B cell (primary cell): ENCODE measurements around the gene IMMP2L. TPM values are rescaled to one million over a fixed set of nuclear protein-coding genes. Genes with fewer than 3 reads are reported as not detected.

Experiments used
- ATAC-seq: fragments of 200-7000 bp; cut with Tn5 transposase; one replicate; pipeline ENCODE4 v1.10.0; 2021; ENCODE audit warnings: low read depth, mild to moderate bottlenecking, moderate number of reproducible peaks, moderate library complexity
- CTCF ChIA-PET: fragments of 350-600 bp; sonication (Branson Sonifier 250); formaldehyde crosslinking; loops from one replicate; lab custom pipeline; 2021; ENCODE audit warnings: antibody characterized with exemption, inconsistent platforms; lab: Charles Lee
- POLR2A ChIA-PET: fragments of 350-600 bp; sonication (Branson Sonifier 250); formaldehyde crosslinking; loops from one replicate; lab custom pipeline; 2021; ENCODE audit warnings: antibody characterized with exemption; lab: Charles Lee
- DNase-seq: peaks from one replicate; pipeline ENCODE4 v3.0.0; 2013
- H2AFZ ChIP-seq: 2 replicates; pipeline ENCODE4 v1.6.1; 2012; ENCODE audit warnings: mild to moderate bottlenecking, low read depth, low read length; ENCODE audit not compliant: insufficient read depth, poor library complexity, severe bottlenecking
- H3K27ac ChIP-seq, 2 donors: 1 replicate in 1 of 2; 2 replicates in 1 of 2; pipeline ENCODE4 v1.5.1; 2012 to 2013; ENCODE audit warnings: low read length in 2 of 2, mild to moderate bottlenecking in 2 of 2, moderate library complexity in 1 of 2
- H3K27me3 ChIP-seq, 4 experiments: fragments of 200-600 bp in 1 of 4; sonication (generic) in 1 of 4; replicated peaks in 1 of 4; 1 replicate in 2 of 4; 2 replicates in 2 of 4; pipeline versions ENCODE4 v1.6.1 to v1.7.0; 2013 to 2016; ENCODE audit warnings: low read length in 3 of 4, mild to moderate bottlenecking in 2 of 4, mixed read lengths in 1 of 4, moderate library complexity in 1 of 4; ENCODE audit not compliant: insufficient read depth in 4 of 4, control insufficient read depth in 3 of 4; ENCODE audit errors: control extremely low read depth in 1 of 4
- H3K36me3 ChIP-seq, 2 experiments: replicated peaks in 1 of 2; 1 replicate in 1 of 2; 2 replicates in 1 of 2; pipeline versions ENCODE4 v1.6.1 to v1.7.1; 2013; ENCODE audit warnings: low read length in 1 of 2; ENCODE audit not compliant: insufficient read depth in 2 of 2, control insufficient read depth in 1 of 2; ENCODE audit errors: control extremely low read depth in 1 of 2, extremely low read depth in 1 of 2
- H3K4me1 ChIP-seq, 2 donors: fragments of 200-600 bp in 1 of 2; sonication (generic) in 1 of 2; 1 replicate in 1 of 2; 2 replicates in 1 of 2; pipeline versions ENCODE4 v1.5.1 to v1.6.1; 2013 to 2017; ENCODE audit warnings: low read length in 2 of 2; ENCODE audit not compliant: control insufficient read depth in 2 of 2, insufficient read depth in 2 of 2
- H3K4me2 ChIP-seq: replicated peaks from 2 replicates; pipeline ENCODE3; 2012; ENCODE audit warnings: mild to moderate bottlenecking, low read depth, low read length; ENCODE audit not compliant: poor library complexity, severe bottlenecking
- H3K4me3 ChIP-seq, 5 experiments: fragments of 200-600 bp in 1 of 5; sonication (generic) in 1 of 5; 1 replicate in 3 of 5; 2 replicates in 2 of 5; pipeline versions ENCODE4 v1.5.1 to v1.7.0; 2011 to 2016; ENCODE audit warnings: low read length in 4 of 5, mild to moderate bottlenecking in 4 of 5, low read depth in 2 of 5, control low read depth in 1 of 5, moderate library complexity in 1 of 5; ENCODE audit not compliant: insufficient read depth in 1 of 5; ENCODE audit errors: control extremely low read depth in 1 of 5, extremely low read depth in 1 of 5
- H3K79me2 ChIP-seq: fragments of 200-600 bp; sonication (generic); one replicate; pipeline ENCODE4 v1.6.0; 2016; ENCODE audit warnings: low read length; ENCODE audit not compliant: control insufficient read depth, insufficient read depth
- H3K9ac ChIP-seq: fragments of 200-600 bp; sonication (generic); 2 replicates; pipeline ENCODE4 v1.6.1; 2017; ENCODE audit warnings: mild to moderate bottlenecking, low read length, moderate library complexity
- H3K9me3 ChIP-seq, 3 donors: one replicate each; pipeline versions ENCODE4 v1.6.1 to v1.7.1; 2013; ENCODE audit warnings: low read length in 2 of 3; ENCODE audit not compliant: control insufficient read depth in 2 of 3, insufficient read depth in 1 of 3; ENCODE audit errors: control extremely low read depth in 1 of 3
- H4K20me1 ChIP-seq: 2 replicates; pipeline ENCODE4 v1.6.0; 2012; ENCODE audit warnings: mild to moderate bottlenecking, low read length; ENCODE audit not compliant: insufficient read depth, control insufficient read depth, poor library complexity, severe bottlenecking
- H3K27ac Mint-ChIP-seq: one replicate; pipeline ENCODE4 v1.8.0; 2021; ENCODE audit warnings: mixed read lengths
- H3K27me3 Mint-ChIP-seq: one replicate; pipeline ENCODE4 v1.8.0; 2021; ENCODE audit warnings: mixed read lengths
- H3K4me1 Mint-ChIP-seq: one replicate; pipeline ENCODE4 v1.8.0; 2021; ENCODE audit warnings: mixed read lengths
- H3K4me3 Mint-ChIP-seq: one replicate; pipeline ENCODE4 v1.8.0; 2021; ENCODE audit warnings: mixed read lengths
- H3K9me3 Mint-ChIP-seq: one replicate; pipeline ENCODE4 v1.8.0; 2022; ENCODE audit warnings: mixed read lengths; ENCODE audit not compliant: insufficient read depth
- EZH2 ChIP-seq: IDR thresholded peaks from 2 replicates; pipeline ENCODE4 v1.6.1; 2012; ENCODE audit warnings: borderline replicate concordance, low read depth, mild to moderate bottlenecking, moderate library complexity, low read length; ENCODE audit not compliant: insufficient read depth, poor library complexity, severe bottlenecking
- WGBS: methylation state at CpG from one replicate; pipeline ENCODE4 v1.1.5; 2013; ENCODE audit warnings: missing lambda C conversion rate; ENCODE audit not compliant: insufficient coverage; 5-methylcytosine and 5-hydroxymethylcytosine counted together
- intact Hi-C: fragments of 100-400 bp; cut with micrococcal nuclease; formaldehyde crosslinking; loops from one replicate; pipeline ENCODE4 v1.10.0; 2022
- polyA plus RNA-seq: library from polyadenylated mRNA; depleted of rRNA; stranded (reverse); fragments of >200 nt; gene quantifications from 2 replicates; pipeline ENCODE4 v1.2.3, GENCODE V29; 2012
- total RNA-seq, 2 donors: library from RNA; stranded (reverse); fragments of 120-200 nt in 1 of 2; gene quantifications; 1 replicate in 1 of 2; 2 replicates in 1 of 2; pipeline versions ENCODE4 v1.2.3 to v1.2.4, GENCODE V29; 2013 to 2022
- TF ChIP-seq, protein P1 (sequence below): fragments of 200-600 bp; IDR thresholded peaks from one replicate; pipeline ENCODE4 v1.8.0; 2022; ENCODE audit warnings: antibody characterized with exemption, mild to moderate bottlenecking

The IMMP2L gene
- total and polyA plus RNA-seq, 2 donors (not counting 1 experiment from before 2014, with no cell fraction given): 3.8 to 34.2 TPM

DNA sequence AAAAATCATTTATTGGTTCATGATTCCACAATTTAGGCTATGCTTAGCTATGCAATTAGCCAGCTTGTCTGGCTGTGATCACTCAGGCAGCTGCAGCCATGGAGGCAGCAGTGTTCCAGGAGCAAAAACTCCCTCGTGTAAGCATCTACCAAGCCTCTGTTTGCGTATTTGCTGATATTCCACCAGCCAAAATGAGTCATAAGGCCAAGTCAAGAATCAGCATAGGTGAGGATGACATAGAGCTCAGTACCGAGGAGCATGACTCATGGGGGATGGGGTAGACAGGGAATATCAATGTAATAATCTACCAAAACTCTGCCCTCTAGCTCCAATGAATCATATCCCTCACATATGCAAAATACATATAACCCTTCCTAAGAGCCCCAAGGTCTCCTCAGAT, 63.3 kb downstream of the IMMP2L start:
- H3K9ac ChIP-seq: no peak overlapping the region
- no peak for TF ChIP-seq EZH2
- TF ChIP-seq, protein P1, sequence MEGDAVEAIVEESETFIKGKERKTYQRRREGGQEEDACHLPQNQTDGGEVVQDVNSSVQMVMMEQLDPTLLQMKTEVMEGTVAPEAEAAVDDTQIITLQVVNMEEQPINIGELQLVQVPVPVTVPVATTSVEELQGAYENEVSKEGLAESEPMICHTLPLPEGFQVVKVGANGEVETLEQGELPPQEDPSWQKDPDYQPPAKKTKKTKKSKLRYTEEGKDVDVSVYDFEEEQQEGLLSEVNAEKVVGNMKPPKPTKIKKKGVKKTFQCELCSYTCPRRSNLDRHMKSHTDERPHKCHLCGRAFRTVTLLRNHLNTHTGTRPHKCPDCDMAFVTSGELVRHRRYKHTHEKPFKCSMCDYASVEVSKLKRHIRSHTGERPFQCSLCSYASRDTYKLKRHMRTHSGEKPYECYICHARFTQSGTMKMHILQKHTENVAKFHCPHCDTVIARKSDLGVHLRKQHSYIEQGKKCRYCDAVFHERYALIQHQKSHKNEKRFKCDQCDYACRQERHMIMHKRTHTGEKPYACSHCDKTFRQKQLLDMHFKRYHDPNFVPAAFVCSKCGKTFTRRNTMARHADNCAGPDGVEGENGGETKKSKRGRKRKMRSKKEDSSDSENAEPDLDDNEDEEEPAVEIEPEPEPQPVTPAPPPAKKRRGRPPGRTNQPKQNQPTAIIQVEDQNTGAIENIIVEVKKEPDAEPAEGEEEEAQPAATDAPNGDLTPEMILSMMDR: no peak
- no peaks in the 10 kb centered on the region for H4K20me1 ChIP-seq
- intact Hi-C loops: no loop called here
- Mint-ChIP-seq H3K4me3 (no peak overlapping the region), H3K27ac (no peak overlapping the region), H3K4me1 (no peaks in the 10 kb centered on the region), H3K9me3 (no peaks in the 10 kb centered on the region), H3K27me3 (no peaks in the 10 kb centered on the region)
- DNase-seq (no peak), ATAC-seq (no peak)
- no peak overlapping the region for H3K4me3 ChIP-seq
- H3K79me2 ChIP-seq: no peaks in the 10 kb centered on the region
- H3K9me3 ChIP-seq: peaks cover 0 to 5% (median 0%) of the 10 kb centered on the region in 3 donors
- CTCF ChIA-PET: interaction anchor here (0.9 to 1.2 kb wide), 2 partner anchors 9 to 29 kb away, joined by 3 read pairs; no protein-coding TSS in a partner anchor
- POLR2A ChIA-PET: no interaction called here
- H3K27ac ChIP-seq: no peak overlapping the region
- H2AFZ ChIP-seq: no peak overlapping the region
- 100% methylated on average over 2 of the region's 3 CpGs for WGBS
- H3K27me3 ChIP-seq: no peaks in the 10 kb centered on the region
- no peak overlapping the region for H3K4me2 ChIP-seq
- H3K36me3 ChIP-seq: no peaks in the 10 kb centered on the region
- H3K4me1 ChIP-seq: no peaks in the 10 kb centered on the region

DNA sequence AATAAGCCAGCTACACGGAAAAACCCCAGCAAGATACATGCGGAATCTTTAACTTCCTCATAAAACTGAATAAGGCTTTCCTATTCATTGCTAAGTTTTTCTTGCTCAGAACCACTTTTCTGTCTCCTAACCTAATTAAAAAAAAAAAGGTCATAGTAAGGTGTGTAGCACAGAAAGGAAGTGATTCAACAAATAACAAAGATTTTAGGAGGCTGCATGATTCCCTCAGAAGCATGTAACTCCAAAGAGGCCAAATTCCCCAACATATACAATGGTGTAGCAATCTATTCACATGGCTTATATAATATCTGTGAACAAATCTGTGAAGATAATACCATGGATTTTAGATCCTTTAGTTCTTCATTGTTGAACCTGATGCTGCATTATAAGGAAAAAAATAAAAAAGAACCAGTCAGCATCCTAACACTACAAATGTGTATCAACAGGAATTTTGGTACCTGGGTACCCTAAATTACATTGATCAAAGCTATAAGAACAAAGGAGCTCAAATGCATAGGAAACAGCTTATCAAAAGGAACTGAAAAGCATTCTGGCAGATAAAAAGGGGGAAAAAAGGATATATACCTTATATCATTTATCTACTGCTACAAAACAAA, 63.8 kb downstream of the IMMP2L start:
- Histone ChIP-seq H3K79me2 (no peaks in the 10 kb centered on the region), H3K4me1 (no peaks in the 10 kb centered on the region), H4K20me1 (no peaks in the 10 kb centered on the region), H3K36me3 (no peaks in the 10 kb centered on the region), H3K27me3 (no peaks in the 10 kb centered on the region), H2AFZ (no peak overlapping the region), H3K4me3 (no peak overlapping the region), H3K9ac (no peak overlapping the region), H3K4me2 (no peak overlapping the region), H3K9me3 (peaks cover 0 to 5% (median 0%) of the 10 kb centered on the region in 3 donors), H3K27ac (no peak overlapping the region)
- no CpG with 5 or more reads among the region's 2 CpGs for WGBS
- TF ChIP-seq, protein P1: no peak
- TF ChIP-seq EZH2: no peak
- no peak overlapping the region for H3K4me3 Mint-ChIP-seq
- no peaks in the 10 kb centered on the region for H3K9me3 Mint-ChIP-seq
- ChIA-PET POLR2A (no interaction called here), CTCF (interaction anchor here (1.2 kb wide), 1 partner anchor 29 kb away, joined by 3 read pairs; no protein-coding TSS in a partner anchor)
- ATAC-seq: no peak
- intact Hi-C loops: no loop called here
- H3K27me3 Mint-ChIP-seq: no peaks in the 10 kb centered on the region
- no peak for DNase-seq
- no peak overlapping the region for H3K27ac Mint-ChIP-seq
- no peaks in the 10 kb centered on the region for H3K4me1 Mint-ChIP-seq
